GM12878 (cell line): Measurements from ENCODE around the gene CEBPE. TPM values are rescaled to one million over a fixed set of nuclear protein-coding genes. Genes with fewer than 3 reads are reported as not detected.

Experiments
- ATAC-seq: fragments of 200-7000 bp; cut with Tn5 transposase; 3 replicates; pipeline ENCODE4 v1.9.1; 2020; ENCODE audit warnings: mild to moderate bottlenecking, moderate library complexity
- BruUV-seq: library from RNA; stranded (reverse); fragments of 400-500 nt; replicated peaks from 2 replicates; lab custom pipeline; 2021; lab: Mats Ljungman, UMichigan
- CTCF ChIA-PET: fragments of 300-600 bp; sonication (Branson Sonifier 250); formaldehyde crosslinking; extraction: SDS; loops from one replicate; lab custom pipeline; 2021; ENCODE audit warnings: inconsistent platforms; lab: Yijun Ruan, JAX
- POLR2A ChIA-PET: fragments of 350-600 bp; formaldehyde crosslinking; extraction: SDS; loops from one replicate; lab custom pipeline; 2021; ENCODE audit warnings: inconsistent platforms; lab: Charles Lee
- RAD21 ChIA-PET: fragments of 300-600 bp; sonication (Branson Sonifier 250); formaldehyde crosslinking; loops from one replicate; lab custom pipeline; 2023; ENCODE audit warnings: antibody characterized with exemption; ENCODE audit not compliant: unreplicated experiment; lab: Charles Lee
- SMC1A ChIA-PET: fragments of 300-600 bp; sonication (Branson Sonifier 250); formaldehyde crosslinking; loops from one replicate; lab custom pipeline; 2023; ENCODE audit not compliant: unreplicated experiment, uncharacterized antibody; lab: Charles Lee
- DNase-seq: peaks from one replicate; pipeline ENCODE4 v3.0.0-alpha.2; 2011; ENCODE audit warnings: low read depth, low spot score
- FAIRE-seq: peaks from 3 replicates; lab custom pipeline; 2011; peaks lifted over from hg19 to GRCh38; lab: Jason Lieb, UNC
- H2AFZ ChIP-seq: 2 replicates; pipeline ENCODE4 v1.6.0; 2011; ENCODE audit warnings: low read depth, low read length, control low read depth; ENCODE audit not compliant: control insufficient read depth
- H3K27ac ChIP-seq: 2 replicates; pipeline ENCODE4 v1.5.1; 2011; ENCODE audit warnings: control low read depth; ENCODE audit not compliant: control insufficient read depth, insufficient read depth
- H3K27me3 ChIP-seq, 2 experiments: replicated peaks in 1 of 2; 2 replicates each; pipeline versions ENCODE4 v1.6.0 to v1.6.1; 2011; ENCODE audit warnings: low read length in 1 of 2; ENCODE audit not compliant: control insufficient read depth in 2 of 2, insufficient read depth in 2 of 2
- H3K36me3 ChIP-seq, 2 experiments: 2 replicates each; pipeline ENCODE4 v1.5.1; 2011; ENCODE audit warnings: low read length in 1 of 2; ENCODE audit not compliant: control insufficient read depth in 2 of 2, insufficient read depth in 2 of 2
- H3K4me1 ChIP-seq: 2 replicates; pipeline ENCODE4 v1.6.1; 2011; ENCODE audit warnings: mild to moderate bottlenecking, low read length, moderate library complexity, mixed read lengths; ENCODE audit not compliant: control insufficient read depth, insufficient read depth
- H3K4me2 ChIP-seq: 2 replicates; pipeline ENCODE4 v1.6.0; 2011; ENCODE audit warnings: control low read depth; ENCODE audit not compliant: control insufficient read depth, insufficient read depth
- H3K4me3 ChIP-seq: fragments of 200-600 bp; sonication (generic); 2 replicates; pipeline ENCODE4 v1.5.1; 2016
- H3K79me2 ChIP-seq: 2 replicates; pipeline ENCODE4 v1.6.0; 2011; ENCODE audit warnings: low read length; ENCODE audit not compliant: control insufficient read depth, insufficient read depth
- H3K9ac ChIP-seq: 2 replicates; pipeline ENCODE4 v1.8.0; 2011; ENCODE audit warnings: low read length, control low read depth, mixed read lengths; ENCODE audit not compliant: control insufficient read depth, insufficient read depth
- H3K9me3 ChIP-seq: replicated peaks from 3 replicates; pipeline ENCODE4 v1.5.1; 2011; ENCODE audit warnings: mild to moderate bottlenecking, low read length; ENCODE audit not compliant: control insufficient read depth, insufficient read depth
- H4K20me1 ChIP-seq: 2 replicates; pipeline ENCODE4 v1.6.0; 2011; ENCODE audit not compliant: control insufficient read depth, insufficient read depth
- NBN ChIP-seq: fragments of 450-650 bp; IDR thresholded peaks from 2 replicates; pipeline ENCODE4 v1.6.1; 2016
- NFXL1 ChIP-seq: fragments of 450-650 bp; IDR thresholded peaks from 2 replicates; pipeline ENCODE4 v1.6.1; 2017; ENCODE audit warnings: antibody characterized with exemption, mild to moderate bottlenecking, borderline replicate concordance
- NFYA ChIP-seq: IDR thresholded peaks from 2 replicates; pipeline ENCODE4 v1.6.1; 2011; ENCODE audit warnings: low read depth, mild to moderate bottlenecking, low read length, improper control_type of control experiment, borderline replicate concordance
- RBBP5 ChIP-seq: fragments of 200-600 bp; sonication (generic); conservative IDR thresholded peaks from 2 replicates; pipeline ENCODE4 v1.6.1; 2016
- TBL1XR1 ChIP-seq: IDR thresholded peaks from 2 replicates; pipeline ENCODE4 v1.6.1; 2012; ENCODE audit warnings: low read depth, low read length, improper control_type of control experiment
- TCF7 ChIP-seq: IDR thresholded peaks from 2 replicates; pipeline ENCODE4 v1.6.1; 2014; ENCODE audit warnings: antibody characterized with exemption, borderline replicate concordance
- ZBED1 ChIP-seq: IDR thresholded peaks from 2 replicates; pipeline ENCODE4 v1.6.1; 2016; ENCODE audit warnings: borderline replicate concordance
- ZBTB11 ChIP-seq: fragments of 450-650 bp; formaldehyde crosslinking; IDR thresholded peaks from 2 replicates; pipeline ENCODE4 v1.5.0; 2022; ENCODE audit warnings: mild to moderate bottlenecking, missing genetic modification characterization
- WGBS: methylation state at CpG from one replicate; pipeline ENCODE4 v1.1.6; 2016; ENCODE audit warnings: low lambda C conversion rate; ENCODE audit not compliant: insufficient replicate concordance, insufficient coverage; ENCODE audit errors: missing lambda C conversion rate; 5-methylcytosine and 5-hydroxymethylcytosine counted together
- in situ Hi-C: fragments of 300-500 bp; cut with MboI; formaldehyde crosslinking; loops from 9 replicates; pipeline ENCODE4 v1.14.3; 2018; ENCODE audit warnings: mixed read lengths
- intact Hi-C: fragments of 100-400 bp; cut with micrococcal nuclease; formaldehyde crosslinking; loops from one replicate; pipeline ENCODE4 v1.14.2; 2022; ENCODE audit not compliant: unreplicated experiment
- polyA plus RNA-seq, 11 experiments: library from polyadenylated mRNA; depleted of rRNA in 4 of 11; unstranded in 6 of 11; stranded (reverse) in 5 of 11; fragments of >200 nt; fragmentation: Nextera tagmentation in 4 of 11; fragmentation: Illumina TruSeq in 1 of 11; extraction: Ambion mirVana in 4 of 11; extraction: Trizol in 1 of 11; gene quantifications; 1 replicate in 1 of 11; 2 replicates in 10 of 11; pipeline versions ENCODE4 v1.2.1 to v1.2.3, GENCODE V29; 2011 to 2016; ENCODE audit warnings: inconsistent platforms in 2 of 11, missing spikeins in 2 of 11, low read depth in 1 of 11
- total RNA-seq, 4 experiments: library from RNA; depleted of rRNA in 3 of 4; stranded (reverse); fragments of >200 nt in 3 of 4; fragmentation: Illumina TruSeq in 1 of 4; extraction: Trizol in 1 of 4; gene quantifications; 2 replicates each; pipeline versions ENCODE4 v1.2.1 to v1.2.3, GENCODE V29; 2013 to 2021
- TF ChIP-seq, protein P1 (sequence below): IDR thresholded peaks from 2 replicates; pipeline ENCODE4 v1.6.1; 2011; ENCODE audit warnings: borderline replicate concordance, low read depth, mild to moderate bottlenecking, moderate library complexity, mixed read lengths, low read length; ENCODE audit not compliant: insufficient read depth; ENCODE audit errors: extremely low read length
- TF ChIP-seq, protein P2 (sequence below): fragments of 150-350 bp; IDR thresholded peaks from 2 replicates; pipeline ENCODE4 v1.6.1; 2014; ENCODE audit warnings: mild to moderate bottlenecking, low read depth, low read length

Gene CEBPE
- total and polyA plus RNA-seq, 10 of the 15 experiments (the other 5 are each of a cell fraction or from before 2014, with no cell fraction given) = 0.09 to 0.45 (median 0.24) TPM; not detected in 7

DNA sequence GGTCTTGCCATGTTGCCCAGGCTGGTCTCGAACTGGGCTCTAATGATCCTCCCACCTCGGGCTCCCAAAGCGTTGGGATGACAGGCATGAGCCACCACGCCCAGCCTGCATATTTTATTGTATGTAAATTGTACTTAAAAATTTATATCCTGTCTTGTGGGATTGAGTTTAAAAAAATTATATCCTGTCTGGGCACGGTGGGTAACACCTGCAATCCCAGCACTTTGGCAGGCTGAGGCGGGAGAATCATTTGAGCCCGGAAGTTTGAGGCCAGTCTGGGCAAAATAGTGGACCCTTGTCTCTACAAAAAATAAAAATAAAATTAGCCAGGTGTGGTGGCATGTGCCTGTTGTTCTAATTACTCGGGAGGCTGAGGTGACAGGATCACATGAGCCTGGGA lies 13.9 kb upstream of the CEBPE start (continued):
- TF ChIP-seq, protein P1, sequence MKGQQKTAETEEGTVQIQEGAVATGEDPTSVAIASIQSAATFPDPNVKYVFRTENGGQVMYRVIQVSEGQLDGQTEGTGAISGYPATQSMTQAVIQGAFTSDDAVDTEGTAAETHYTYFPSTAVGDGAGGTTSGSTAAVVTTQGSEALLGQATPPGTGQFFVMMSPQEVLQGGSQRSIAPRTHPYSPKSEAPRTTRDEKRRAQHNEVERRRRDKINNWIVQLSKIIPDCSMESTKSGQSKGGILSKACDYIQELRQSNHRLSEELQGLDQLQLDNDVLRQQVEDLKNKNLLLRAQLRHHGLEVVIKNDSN = no peak
- no peak for TF ChIP-seq TBL1XR1
- TF ChIP-seq, protein P2, sequence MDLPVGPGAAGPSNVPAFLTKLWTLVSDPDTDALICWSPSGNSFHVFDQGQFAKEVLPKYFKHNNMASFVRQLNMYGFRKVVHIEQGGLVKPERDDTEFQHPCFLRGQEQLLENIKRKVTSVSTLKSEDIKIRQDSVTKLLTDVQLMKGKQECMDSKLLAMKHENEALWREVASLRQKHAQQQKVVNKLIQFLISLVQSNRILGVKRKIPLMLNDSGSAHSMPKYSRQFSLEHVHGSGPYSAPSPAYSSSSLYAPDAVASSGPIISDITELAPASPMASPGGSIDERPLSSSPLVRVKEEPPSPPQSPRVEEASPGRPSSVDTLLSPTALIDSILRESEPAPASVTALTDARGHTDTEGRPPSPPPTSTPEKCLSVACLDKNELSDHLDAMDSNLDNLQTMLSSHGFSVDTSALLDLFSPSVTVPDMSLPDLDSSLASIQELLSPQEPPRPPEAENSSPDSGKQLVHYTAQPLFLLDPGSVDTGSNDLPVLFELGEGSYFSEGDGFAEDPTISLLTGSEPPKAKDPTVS = no peak
- TF ChIP-seq RBBP5 = no peak
- TF ChIP-seq NBN = no peak

DNA sequence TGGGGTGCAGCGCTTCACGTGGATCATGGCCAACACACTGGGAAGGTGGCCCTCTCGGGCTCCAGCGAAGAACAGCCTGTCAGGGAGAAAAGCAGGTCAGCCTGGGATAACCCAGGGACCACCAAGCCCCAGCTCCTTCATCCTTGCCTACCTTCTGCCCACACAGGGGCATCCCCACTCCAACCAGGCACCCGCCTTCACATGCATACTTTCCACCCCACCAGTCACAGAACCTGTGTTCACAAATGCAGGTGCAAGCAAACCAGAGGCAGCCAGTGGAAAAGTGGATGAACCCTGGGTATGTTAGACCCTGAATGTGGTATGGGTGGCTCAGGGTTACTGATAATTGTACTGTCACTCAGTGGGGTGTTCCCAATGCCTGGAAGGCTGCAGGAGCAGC lies 12.4 kb upstream of the CEBPE start:
- ChIA-PET POLR2A (no interaction called here), RAD21 (no interaction called here), SMC1A (no interaction called here), CTCF (interaction anchor here (2.8 kb wide), 1 partner anchor 11 kb away, joined by 24 read pairs; no protein-coding TSS in a partner anchor)
- Histone ChIP-seq H3K27ac (no peak overlapping the region), H3K79me2 (no peaks in the 10 kb centered on the region), H3K4me2 (no peak overlapping the region), H3K9me3 (no peaks in the 10 kb centered on the region), H3K4me1 (no peaks in the 10 kb centered on the region), H3K36me3 (no peaks in the 10 kb centered on the region), H3K27me3 (no peaks in the 10 kb centered on the region; a peak in 1 of 4 replicates), H2AFZ (no peak overlapping the region), H4K20me1 (no peaks in the 10 kb centered on the region), H3K4me3 (no peak overlapping the region), H3K9ac (no peak overlapping the region)
- intact Hi-C loops (no loop called here), in situ Hi-C loops (no loop called here)
- no TSS peak for BruUV-seq
- no peak for TF ChIP-seq NFXL1
- no peak for TF ChIP-seq TCF7
- no peak for TF ChIP-seq ZBTB11 (CRISPR knock-in tag)
- no peak for TF ChIP-seq NFYA
- no peak for TF ChIP-seq ZBED1
- no peak for ATAC-seq
- WGBS = 33% methylated on average over 5 of the region's 5 CpGs
- DNase-seq = no peak
- FAIRE-seq = no peak
